NCI-H510A (cell line): ENCODE results near the gene TRAPPC8.

Source experiments
- DNase-seq: peaks from one replicate; lab custom pipeline; 2025; lab: John Stamatoyannopoulos, UW

TRAPPC8 gene

DNA sequence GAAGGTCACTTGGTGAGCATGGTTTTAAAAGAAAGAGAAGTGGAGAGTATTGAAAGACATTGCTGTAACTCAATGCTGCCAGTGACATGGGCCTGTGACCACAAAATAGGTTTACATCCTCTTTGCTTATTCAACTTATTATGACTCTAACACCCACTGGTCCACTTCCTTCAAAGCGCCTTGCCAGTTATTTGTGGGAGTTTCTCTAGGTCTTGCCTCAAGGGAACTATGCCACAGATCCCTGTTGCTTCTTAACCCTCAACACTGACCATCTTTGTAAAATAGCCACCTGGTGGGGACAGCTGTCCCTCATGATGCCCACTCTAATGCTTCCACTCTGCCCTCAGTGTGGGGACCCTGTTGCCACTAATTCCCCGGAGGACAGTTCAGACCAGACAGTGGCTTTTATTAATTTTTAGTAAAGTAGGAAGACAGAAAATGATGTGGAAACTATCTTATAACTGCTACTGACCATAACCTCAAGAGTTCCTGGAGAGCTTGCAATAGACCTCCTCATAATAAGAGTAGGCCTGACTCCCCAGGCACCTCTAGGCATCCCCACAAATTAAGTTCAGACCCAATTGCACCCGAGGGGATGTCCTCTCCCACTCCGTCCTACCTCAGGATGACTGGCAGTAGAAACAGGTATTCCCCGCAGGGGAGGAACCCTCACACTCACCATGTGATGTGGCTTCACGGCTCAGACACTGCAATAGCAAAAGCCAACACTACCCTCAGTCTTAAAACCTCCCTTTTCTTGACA lies 150.9 kb downstream of the TRAPPC8 start:
- DNase-seq, result no peak

- DNase-seq, result no peak
Measured at GRCh38 chr18:31789409-31789808, 153.5 kb downstream of the TRAPPC8 start.

- DNase-seq, result no peak
Measured at GRCh38 chr18:31783059-31783458, 159.9 kb downstream of the TRAPPC8 start.
